ENCODE measurements around the gene CIP2A.

- TF ChIP-seq CTCF (IDR thresholded peaks at IDR 0.05 in 4 of 5, conservative IDR thresholded peaks at IDR 0.05 in 1 of 5): no peak
- TF ChIP-seq POLR2A (IDR thresholded peaks at IDR 0.05): no peak
Measured at GRCh38 chr3:108512671-108513070, 76.6 kb downstream of the CIP2A start.

Data from gastrocnemius medialis (tissue), 4 donors.